Measurements from ENCODE around the gene TRIM14. TPM values are rescaled to one million over a fixed set of nuclear protein-coding genes. Genes with fewer than 3 reads are reported as not detected.

The TRIM14 gene
- polyA plus RNA-seq, 3 donors = 23.0 to 30.6 (median 28.5) TPM

DNA sequence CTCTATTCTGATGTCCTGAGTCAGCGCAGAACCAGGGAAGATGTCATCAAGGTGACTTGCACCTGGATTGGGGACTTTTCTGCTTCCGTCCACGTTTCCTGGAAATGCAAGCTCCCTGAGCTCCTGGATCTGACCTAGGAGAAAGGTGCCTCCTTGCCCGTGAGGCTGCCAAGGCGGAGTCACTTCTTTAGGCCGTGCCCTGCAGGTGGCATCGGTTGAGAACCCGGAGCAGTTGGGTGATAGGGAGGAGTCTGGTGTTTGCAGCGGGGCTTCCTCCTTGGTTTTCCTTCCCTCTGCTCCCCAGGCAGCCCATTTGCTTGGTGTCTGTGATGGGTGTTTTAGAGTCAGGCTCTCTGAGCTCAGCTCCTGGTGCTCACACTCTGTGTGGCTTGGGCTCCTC lies 47.3 kb downstream of the TRIM14 start:
- no peak overlapping the region for H2AFZ ChIP-seq (ENCODE audit: insufficient read depth, low read depth, low read length, poor library complexity, severe bottlenecking)
- H3K4me3 Mint-ChIP-seq = no peak overlapping the region
- peaks cover 0 to 3% (median 0%) of the 10 kb centered on the region in 3 donors for H3K27me3 Mint-ChIP-seq (ENCODE audit: low read depth in 3 of 3)
- H3K9ac ChIP-seq (ENCODE audit: insufficient read depth, low read length, poor library complexity, severe bottlenecking) = no peak overlapping the region
- H3K27me3 ChIP-seq (ENCODE audit: control insufficient read depth in 2 of 2, insufficient read depth in 2 of 2, low read length in 2 of 2) = no peaks in the 10 kb centered on the region
- peak overlapping the region in 1 of 7 donors; percentile 54 for H3K27ac Mint-ChIP-seq
- peaks cover 23 to 25% of the 10 kb centered on the region in 2 donors for H3K4me1 ChIP-seq (ENCODE audit: control insufficient read depth in 1 of 2, insufficient read depth in 2 of 2, low read length in 2 of 2)
- intact Hi-C loops (cut with micrococcal nuclease) = loop anchor here (5.0 to 10.0 kb wide), 3 partner anchors 133 to 196 kb away; no protein-coding TSS in a partner anchor
- H3K36me3 ChIP-seq (replicated peaks in 1 of 2; ENCODE audit: control insufficient read depth in 1 of 2, insufficient read depth in 2 of 2, low read length in 2 of 2) = peaks cover 6 to 43% of the 10 kb centered on the region in 2 donors
- H3K36me3 Mint-ChIP-seq = peaks cover 17 to 39% of the 10 kb centered on the region in 2 donors
- H3K4me1 Mint-ChIP-seq = peaks cover 36% of the 10 kb centered on the region
- H3K79me2 ChIP-seq (ENCODE audit: insufficient read depth, low read length) = peaks cover 74% of the 10 kb centered on the region
- peaks cover 66% of the 10 kb centered on the region for H4K20me1 ChIP-seq (ENCODE audit: insufficient read depth, low read length)
- H3K9me3 Mint-ChIP-seq = no peaks in the 10 kb centered on the region
- no peak overlapping the region for H3K4me2 ChIP-seq (replicated peaks; ENCODE audit: extremely low read depth, low read length, poor library complexity, severe bottlenecking)
- peak overlapping the region; percentile 22 to 38 for H3K27ac ChIP-seq (ENCODE audit: low read depth in 1 of 2, low read length in 2 of 2)
- H3K9me3 ChIP-seq (replicated peaks in 1 of 2; ENCODE audit: control insufficient read depth in 1 of 2, insufficient read depth in 1 of 2, low read length in 2 of 2) = no peaks in the 10 kb centered on the region
- H3K4me3 ChIP-seq (replicated peaks in 1 of 3; ENCODE audit: low read depth in 2 of 3, low read length in 3 of 3) = no peak overlapping the region
- DNase-seq = no peak
- TF ChIP-seq CTCF (IDR thresholded peaks at IDR 0.05) = no peak
- WGBS (ENCODE audit: insufficient coverage) = 91% methylated on average over 4 of the region's 9 CpGs

DNA sequence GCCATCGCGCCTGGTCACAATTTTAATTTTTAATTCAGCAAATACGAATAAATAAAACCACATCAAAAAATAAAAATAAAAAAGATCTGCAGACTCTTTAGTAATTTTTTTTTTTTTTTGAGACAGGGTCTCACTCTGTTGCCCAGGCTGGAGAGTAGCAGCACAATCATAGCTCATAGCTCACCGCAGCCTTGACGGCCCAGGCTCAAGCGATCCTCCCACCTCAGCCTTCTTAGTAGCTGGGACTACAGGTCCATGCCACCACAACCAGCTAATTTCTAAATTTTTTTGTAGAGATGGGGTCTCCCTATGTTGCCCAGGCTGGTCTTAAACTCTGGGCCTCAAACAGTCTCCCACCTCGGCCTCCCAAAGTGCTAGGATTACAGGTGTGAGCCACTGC lies 48.3 kb downstream of the TRIM14 start:
- H3K36me3 Mint-ChIP-seq = peaks cover 24 to 43% of the 10 kb centered on the region in 2 donors
- H3K4me3 Mint-ChIP-seq = no peak overlapping the region
- no peak overlapping the region for H3K9ac ChIP-seq (ENCODE audit: insufficient read depth, low read length, poor library complexity, severe bottlenecking)
- no peak overlapping the region for H3K4me3 ChIP-seq (replicated peaks in 1 of 3; ENCODE audit: low read depth in 2 of 3, low read length in 3 of 3)
- H4K20me1 ChIP-seq (ENCODE audit: insufficient read depth, low read length) = peaks cover 59% of the 10 kb centered on the region
- peaks cover 37% of the 10 kb centered on the region for H3K4me1 Mint-ChIP-seq
- no peaks in the 10 kb centered on the region for H3K27me3 ChIP-seq (ENCODE audit: control insufficient read depth in 2 of 2, insufficient read depth in 2 of 2, low read length in 2 of 2)
- no peak overlapping the region for H3K4me2 ChIP-seq (replicated peaks; ENCODE audit: extremely low read depth, low read length, poor library complexity, severe bottlenecking)
- H3K27ac Mint-ChIP-seq = no peak overlapping the region
- TF ChIP-seq CTCF (IDR thresholded peaks at IDR 0.05) = no peak
- no peaks in the 10 kb centered on the region for H3K9me3 ChIP-seq (replicated peaks in 1 of 2; ENCODE audit: control insufficient read depth in 1 of 2, insufficient read depth in 1 of 2, low read length in 2 of 2)
- peaks cover 12 to 50% of the 10 kb centered on the region in 2 donors for H3K36me3 ChIP-seq (replicated peaks in 1 of 2; ENCODE audit: control insufficient read depth in 1 of 2, insufficient read depth in 2 of 2, low read length in 2 of 2)
- H3K9me3 Mint-ChIP-seq = no peaks in the 10 kb centered on the region
- DNase-seq = no peak
- no peak overlapping the region for H3K27ac ChIP-seq (ENCODE audit: low read depth in 1 of 2, low read length in 2 of 2)
- no peak overlapping the region for H2AFZ ChIP-seq (ENCODE audit: insufficient read depth, low read depth, low read length, poor library complexity, severe bottlenecking)
- H3K4me1 ChIP-seq (ENCODE audit: control insufficient read depth in 1 of 2, insufficient read depth in 2 of 2, low read length in 2 of 2) = peaks cover 23 to 25% of the 10 kb centered on the region in 2 donors
- intact Hi-C loops (cut with micrococcal nuclease) = loop anchor here (5.0 to 10.0 kb wide), 3 partner anchors 134 to 197 kb away; no protein-coding TSS in a partner anchor
- peaks cover 84% of the 10 kb centered on the region for H3K79me2 ChIP-seq (ENCODE audit: insufficient read depth, low read length)
- WGBS (ENCODE audit: insufficient coverage) = no CpG with 5 or more reads among the region's 7 CpGs
- H3K27me3 Mint-ChIP-seq (ENCODE audit: low read depth in 3 of 3) = peaks cover 0 to 3% (median 0%) of the 10 kb centered on the region in 3 donors

Data from CD14-positive monocyte (primary cell).